ENCODE data around the gene ETV3.

ETV3 gene

DNA sequence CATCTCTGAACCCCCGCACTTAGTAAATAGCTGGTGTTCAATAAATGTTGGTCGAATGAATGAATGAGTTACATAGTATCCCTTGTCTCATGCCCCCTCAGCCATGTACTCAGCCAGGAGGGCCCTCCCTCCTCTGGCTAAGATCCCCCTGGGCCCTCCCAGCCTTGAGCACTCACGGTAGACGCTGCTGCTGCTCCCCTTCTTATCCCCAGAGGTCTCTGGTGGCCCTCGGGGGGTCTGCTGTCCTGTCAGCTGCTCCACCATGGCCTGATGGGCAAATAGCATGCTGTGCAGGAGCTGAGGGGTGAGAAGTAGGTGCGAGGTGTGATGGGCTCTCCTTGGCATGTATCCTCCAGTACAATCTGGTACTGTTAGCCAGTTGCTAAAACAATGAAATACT is 40.5 kb downstream of the ETV3 start:
- no peaks in the 10 kb centered on the region for H3K9me3 ChIP-seq (ENCODE audit: control insufficient read depth, insufficient read depth, low read length)
- H3K4me3 ChIP-seq (ENCODE audit: low read length), result no peak overlapping the region
- H3F3A ChIP-seq (ENCODE audit: control insufficient read depth, insufficient read depth), result no peaks in the 10 kb centered on the region
- H3K4me2 ChIP-seq (ENCODE audit: low read length), result no peak overlapping the region
- no peaks in the 10 kb centered on the region for H4K20me1 ChIP-seq (ENCODE audit: control insufficient read depth, insufficient read depth, low read depth, low read length)
- no peaks in the 10 kb centered on the region for H3K4me1 ChIP-seq (ENCODE audit: control insufficient read depth, low read length)
- no peaks in the 10 kb centered on the region for H3K79me2 ChIP-seq (ENCODE audit: control insufficient read depth, low read length)
- peaks cover 10% of the 10 kb centered on the region for H3K27me3 ChIP-seq (ENCODE audit: control insufficient read depth, low read length)
- no peak overlapping the region for H3K27ac ChIP-seq (ENCODE audit: low read depth, low read length)
- no peaks in the 10 kb centered on the region for H3K36me3 ChIP-seq (ENCODE audit: control insufficient read depth, low read length)
- no peak for TF ChIP-seq EZH2phosphoT487 (IDR thresholded peaks at IDR 0.05; ENCODE audit: borderline replicate concordance, low read length)
- no peak for TF ChIP-seq CTCF (IDR thresholded peaks at IDR 0.05; ENCODE audit: low read depth, low read length, poor library complexity, severe bottlenecking)
- no peaks in the 10 kb centered on the region for H3K9me2 ChIP-seq (replicated peaks; ENCODE audit: control insufficient read depth, low read length)

GRCh38 chr1:157096881-157097280 is 41.3 kb downstream of the ETV3 start:
- no peaks in the 10 kb centered on the region for H3K36me3 ChIP-seq (ENCODE audit: control insufficient read depth, low read length)
- H3K27me3 ChIP-seq (ENCODE audit: control insufficient read depth, low read length), result peaks cover 5% of the 10 kb centered on the region
- H3F3A ChIP-seq (ENCODE audit: control insufficient read depth, insufficient read depth), result no peaks in the 10 kb centered on the region
- TF ChIP-seq EZH2phosphoT487 (IDR thresholded peaks at IDR 0.05; ENCODE audit: borderline replicate concordance, low read length) (no peak), CTCF (IDR thresholded peaks at IDR 0.05; ENCODE audit: low read depth, low read length, poor library complexity, severe bottlenecking) (no peak)
- H4K20me1 ChIP-seq (ENCODE audit: control insufficient read depth, insufficient read depth, low read depth, low read length), result no peaks in the 10 kb centered on the region
- no peaks in the 10 kb centered on the region for H3K9me3 ChIP-seq (ENCODE audit: control insufficient read depth, insufficient read depth, low read length)
- H3K79me2 ChIP-seq (ENCODE audit: control insufficient read depth, low read length), result no peaks in the 10 kb centered on the region
- H3K4me3 ChIP-seq (ENCODE audit: low read length), result no peak overlapping the region
- H3K27ac ChIP-seq (ENCODE audit: low read depth, low read length), result no peak overlapping the region
- H3K4me1 ChIP-seq (ENCODE audit: control insufficient read depth, low read length), result no peaks in the 10 kb centered on the region
- H3K4me2 ChIP-seq (ENCODE audit: low read length), result no peak overlapping the region
- no peaks in the 10 kb centered on the region for H3K9me2 ChIP-seq (replicated peaks; ENCODE audit: control insufficient read depth, low read length)

GRCh38 chr1:157095551-157095950 is 42.6 kb downstream of the ETV3 start:
- TF ChIP-seq EZH2phosphoT487 (IDR thresholded peaks at IDR 0.05; ENCODE audit: borderline replicate concordance, low read length) (no peak), CTCF (IDR thresholded peaks at IDR 0.05; ENCODE audit: low read depth, low read length, poor library complexity, severe bottlenecking) (no peak)
- Histone ChIP-seq H3K9me3 (ENCODE audit: control insufficient read depth, insufficient read depth, low read length) (no peaks in the 10 kb centered on the region), H3K9me2 (replicated peaks; ENCODE audit: control insufficient read depth, low read length) (no peaks in the 10 kb centered on the region), H3K4me3 (ENCODE audit: low read length) (no peak overlapping the region), H3K79me2 (ENCODE audit: control insufficient read depth, low read length) (no peaks in the 10 kb centered on the region), H3K4me1 (ENCODE audit: control insufficient read depth, low read length) (no peaks in the 10 kb centered on the region), H3K36me3 (ENCODE audit: control insufficient read depth, low read length) (no peaks in the 10 kb centered on the region), H3K4me2 (ENCODE audit: low read length) (no peak overlapping the region), H3K27ac (ENCODE audit: low read depth, low read length) (no peak overlapping the region), H3K27me3 (ENCODE audit: control insufficient read depth, low read length) (peaks cover 3% of the 10 kb centered on the region; the same call in 1 of the 2 replicates), H4K20me1 (ENCODE audit: control insufficient read depth, insufficient read depth, low read depth, low read length) (no peaks in the 10 kb centered on the region), H3F3A (ENCODE audit: control insufficient read depth, insufficient read depth) (no peaks in the 10 kb centered on the region)

DNA sequence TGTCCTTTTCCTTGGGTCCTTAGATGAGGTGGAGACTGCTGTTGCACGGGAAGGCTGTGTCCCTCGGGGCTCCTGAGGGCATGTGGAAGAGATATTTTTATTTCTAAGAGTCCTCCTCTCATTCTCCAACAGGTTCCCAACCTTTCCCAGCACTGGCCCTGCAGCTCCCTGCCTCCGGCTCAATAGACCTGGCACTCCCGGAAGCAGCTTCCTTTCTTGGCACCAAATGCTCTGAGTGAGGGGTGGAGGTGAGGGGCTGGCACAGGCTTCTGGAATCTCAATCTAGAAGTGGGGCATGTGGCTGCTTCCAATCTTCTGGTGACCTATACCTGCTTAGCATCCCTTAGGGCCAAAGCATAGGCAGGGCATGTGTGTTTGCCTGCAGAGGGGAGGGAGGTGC is 43.1 kb downstream of the ETV3 start:
- no peaks in the 10 kb centered on the region for H3K9me2 ChIP-seq (replicated peaks; ENCODE audit: control insufficient read depth, low read length)
- no peaks in the 10 kb centered on the region for H3F3A ChIP-seq (ENCODE audit: control insufficient read depth, insufficient read depth)
- no peaks in the 10 kb centered on the region for H3K79me2 ChIP-seq (ENCODE audit: control insufficient read depth, low read length)
- H3K36me3 ChIP-seq (ENCODE audit: control insufficient read depth, low read length), result no peaks in the 10 kb centered on the region
- H3K27ac ChIP-seq (ENCODE audit: low read depth, low read length), result no peak overlapping the region
- no peak overlapping the region for H3K4me2 ChIP-seq (ENCODE audit: low read length)
- no peaks in the 10 kb centered on the region for H3K9me3 ChIP-seq (ENCODE audit: control insufficient read depth, insufficient read depth, low read length)
- H3K27me3 ChIP-seq (ENCODE audit: control insufficient read depth, low read length), result peaks cover 3% of the 10 kb centered on the region; the same call in 1 of the 2 replicates
- no peak for TF ChIP-seq EZH2phosphoT487 (IDR thresholded peaks at IDR 0.05; ENCODE audit: borderline replicate concordance, low read length)
- no peak for TF ChIP-seq CTCF (IDR thresholded peaks at IDR 0.05; ENCODE audit: low read depth, low read length, poor library complexity, severe bottlenecking)
- no peaks in the 10 kb centered on the region for H3K4me1 ChIP-seq (ENCODE audit: control insufficient read depth, low read length)
- H4K20me1 ChIP-seq (ENCODE audit: control insufficient read depth, insufficient read depth, low read depth, low read length), result no peaks in the 10 kb centered on the region
- H3K4me3 ChIP-seq (ENCODE audit: low read length), result no peak overlapping the region
